Astrocyte of the cerebellum (primary cell): ENCODE results near the gene SLC22A4.

Experiments
- DNase-seq: peaks from one replicate; pipeline ENCODE4 v3.0.0-alpha.2; 2011; ENCODE audit warnings: low read depth
- H3K4me3 ChIP-seq: 2 replicates; pipeline ENCODE4 v1.5.1; 2011; ENCODE audit warnings: mild to moderate bottlenecking, low read depth, low read length, moderate library complexity
- CTCF ChIP-seq: IDR thresholded peaks from 2 replicates; pipeline ENCODE4 v1.5.1; 2012; ENCODE audit warnings: low read length, low read depth, moderate library complexity, mild to moderate bottlenecking; ENCODE audit errors: missing control alignments
- in situ Hi-C: cut with HindIII; loops from 2 replicates; pipeline ENCODE4 v1.10.0; 2017; ENCODE audit warnings: low sequenced_read_pairs

Gene SLC22A4

GRCh38 chr5:132380047-132380446 is 85.9 kb downstream of the SLC22A4 start:
- DNase-seq = no peak
- in situ Hi-C loops = loop anchor here (10.0 kb wide), 1 partner anchor 505 kb away; no protein-coding TSS in a partner anchor
- no peak overlapping the region for H3K4me3 ChIP-seq
- TF ChIP-seq CTCF = no peak

GRCh38 chr5:132380741-132381140 is 86.5 kb downstream of the SLC22A4 start:
- in situ Hi-C loops = loop anchor here (10.0 kb wide), 1 partner anchor 504 kb away; no protein-coding TSS in a partner anchor
- no peak for DNase-seq
- no peak overlapping the region for H3K4me3 ChIP-seq
- no peak for TF ChIP-seq CTCF

GRCh38 chr5:132381614-132382013 is 87.4 kb downstream of the SLC22A4 start:
- no peak for TF ChIP-seq CTCF
- in situ Hi-C loops = loop anchor here (10.0 kb wide), 1 partner anchor 503 kb away; no protein-coding TSS in a partner anchor
- DNase-seq = no peak
- no peak overlapping the region for H3K4me3 ChIP-seq

GRCh38 chr5:132383261-132383660 is 89.1 kb downstream of the SLC22A4 start:
- no peak for TF ChIP-seq CTCF
- in situ Hi-C loops = loop anchor here (10.0 kb wide), 1 partner anchor 502 kb away; no protein-coding TSS in a partner anchor
- no peak overlapping the region for H3K4me3 ChIP-seq
- no peak for DNase-seq

- H3K4me3 ChIP-seq = no peak overlapping the region
- in situ Hi-C loops = loop anchor here (10.0 kb wide), 1 partner anchor 501 kb away; no protein-coding TSS in a partner anchor
- DNase-seq = no peak
- no peak for TF ChIP-seq CTCF
These were observed 89.8 kb downstream of the SLC22A4 start for GRCh38 chr5:132383984-132384383.

- in situ Hi-C loops = loop anchor here (5.0 to 10.0 kb wide), 2 partner anchors 93 to 500 kb away; no protein-coding TSS in a partner anchor
- DNase-seq = no peak
- no peak for TF ChIP-seq CTCF
- H3K4me3 ChIP-seq = no peak overlapping the region
These were observed 90.4 kb downstream of the SLC22A4 start for GRCh38 chr5:132384506-132385050.
